GM12891 (cell line): ENCODE data around the gene COL15A1.

Experiments
- PAX5 ChIP-seq: IDR thresholded peaks from 2 replicates; pipeline ENCODE4 v1.6.1; 2011; ENCODE audit warnings: low read length, moderate library complexity, mild to moderate bottlenecking; ENCODE audit not compliant: insufficient read depth, severe bottlenecking
- POLR2A ChIP-seq: IDR thresholded peaks from 2 replicates; pipeline ENCODE4 v1.6.1; 2011; ENCODE audit warnings: low read depth, low read length, control low read depth
- POLR2AphosphoS5 ChIP-seq: IDR thresholded peaks from 2 replicates; pipeline ENCODE4 v1.6.1; 2011; ENCODE audit warnings: low read depth, low read length, control low read depth
- POU2F2 ChIP-seq: IDR thresholded peaks from 2 replicates; pipeline ENCODE4 v1.6.1; 2011; ENCODE audit warnings: low read depth, mild to moderate bottlenecking, control low read depth, low read length, moderate library complexity
- TAF1 ChIP-seq: IDR thresholded peaks from 2 replicates; pipeline ENCODE4 v1.6.1; 2011; ENCODE audit warnings: low read depth, low read length, control low read depth

DNA sequence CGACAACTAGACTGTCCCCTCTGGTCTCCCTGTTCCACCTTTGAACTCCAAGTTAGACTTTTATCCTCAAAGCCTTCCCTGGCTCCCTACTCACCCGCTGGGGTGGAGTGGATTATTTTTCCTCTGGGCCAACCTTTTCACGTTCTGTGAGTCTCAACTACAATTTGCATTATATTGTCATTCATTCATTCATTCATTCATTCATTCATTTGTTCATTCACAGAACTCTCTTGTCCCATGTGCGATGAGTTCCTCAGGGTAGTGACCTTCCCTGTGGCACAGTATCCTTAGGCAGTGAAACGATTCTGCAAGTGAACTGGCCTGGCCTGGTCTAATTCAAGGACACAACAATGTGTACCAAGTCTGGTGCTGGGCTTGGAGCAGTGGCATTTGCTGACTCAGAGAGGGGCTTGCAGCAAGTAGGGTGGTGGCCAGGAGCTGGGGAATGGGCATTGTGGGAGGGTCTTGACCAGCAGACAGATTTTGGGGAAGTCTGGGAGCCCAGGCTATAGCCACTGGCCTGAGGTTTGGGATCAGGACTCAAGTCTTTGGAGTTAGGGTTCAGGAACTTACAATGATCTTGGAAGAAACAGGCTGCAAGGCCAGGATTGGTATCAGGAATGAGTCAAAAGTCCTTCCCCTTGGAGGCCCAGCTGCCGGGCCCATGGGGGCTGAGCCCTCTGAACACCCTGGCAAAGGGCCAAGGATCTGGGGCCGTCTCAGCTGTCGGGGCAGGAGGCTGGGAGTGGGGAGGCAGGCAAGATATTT is 37.2 kb upstream of the COL15A1 start:
- no peak for TF ChIP-seq POLR2AphosphoS5
- no peak for TF ChIP-seq TAF1
- TF ChIP-seq POLR2A, result no peak
- no peak for TF ChIP-seq POU2F2
- TF ChIP-seq PAX5, result no peak
